Adipose tissue (tissue), 3 donors: ENCODE results near the gene ARHGAP32. TPM values are rescaled to one million over a fixed set of nuclear protein-coding genes. Genes with fewer than 3 reads are reported as not detected.

Experiments used
- H3K27ac ChIP-seq: one replicate; pipeline ENCODE4 v1.5.1; 2013; ENCODE audit warnings: low read depth, low read length
- WGBS, 3 donors: extraction: QIAGEN DNeasy Blood & Tissue Kit; methylation state at CpG; one replicate each; pipeline ENCODE4 v1.1.7; 2013; 5-methylcytosine and 5-hydroxymethylcytosine counted together
- polyA plus RNA-seq, 3 donors: library from polyadenylated mRNA; stranded (reverse); fragments of 200-250 nt; gene quantifications; one replicate each; pipeline ENCODE4 v1.2.3, GENCODE V29; 2013
- donor health status: healthy with polysubstance abuse.
- donor health status: Bipolar disorder and iron deficiency.
- donor health status: healthy.

ARHGAP32 gene
- polyA plus RNA-seq, 3 donors: 4.5 to 5.4 (median 4.9) TPM

GRCh38 chr11:128946648-128947047 lies 245.5 kb downstream of the ARHGAP32 start:
- 44 to 95% (median 94%) methylated on average over 2 of the region's 2 CpGs for WGBS, 3 donors
- no peak overlapping the region for H3K27ac ChIP-seq

GRCh38 chr11:128943428-128943976 lies 248.6 kb downstream of the ARHGAP32 start:
- 70 to 76% (median 76%) methylated on average over 16 of the region's 16 CpGs for WGBS, 3 donors
- H3K27ac ChIP-seq: no peak overlapping the region

- no peak within 1 kb of the TSS for H3K27ac ChIP-seq
- 88 to 93% (median 92%) methylated on average over 20 to 21 of the region's 21 CpGs for WGBS, 3 donors
These were observed 249.2 kb downstream of the ARHGAP32 start, which contains the start of gene TP53AIP1 for GRCh38 chr11:128942817-128943427. Gene TP53AIP1 (minus strand): TSS chr11:128942871. CDS start chr11:128937818, 5,053 bp downstream.

GRCh38 chr11:128942272-128942612 lies 249.9 kb downstream of the ARHGAP32 start:
- WGBS, 3 donors: 95 to 96% (median 95%) methylated on average over 13 of the region's 13 CpGs
- H3K27ac ChIP-seq: no peak overlapping the region

- H3K27ac ChIP-seq: no peak overlapping the region
- 88 to 93% (median 92%) methylated on average over 14 of the region's 14 CpGs for WGBS, 3 donors
These were observed 250.4 kb downstream of the ARHGAP32 start for GRCh38 chr11:128941573-128942271.

- 50 to 71% (median 55%) methylated on average over 8 of the region's 8 CpGs for whole genome bisulfite sequencing, 3 donors
- H3K27ac ChIP-seq: no peak overlapping the region
These were observed 251.0 kb downstream of the ARHGAP32 start for GRCh38 chr11:128941110-128941509.

GRCh38 chr11:128940603-128941002 lies 251.5 kb downstream of the ARHGAP32 start:
- 81 to 88% (median 85%) methylated on average over 15 of the region's 15 CpGs for WGBS, 3 donors
- H3K27ac ChIP-seq: no peak overlapping the region

GRCh38 chr11:128940156-128940555 lies 252.0 kb downstream of the ARHGAP32 start:
- H3K27ac ChIP-seq: no peak overlapping the region
- 82 to 84% (median 83%) methylated on average over 5 of the region's 5 CpGs for WGBS, 3 donors

GRCh38 chr11:128939591-128939990 lies 252.5 kb downstream of the ARHGAP32 start:
- H3K27ac ChIP-seq: no peak overlapping the region
- WGBS, 3 donors: 72 to 82% (median 78%) methylated on average over 11 of the region's 11 CpGs

- no peak overlapping the region for H3K27ac ChIP-seq
These were observed 253.8 kb downstream of the ARHGAP32 start for GRCh38 chr11:128938156-128938885.

GRCh38 chr11:128937480-128937879 lies 254.6 kb downstream of the ARHGAP32 start:
- WGBS, 3 donors: 85 to 94% (median 88%) methylated on average over 9 of the region's 9 CpGs
- no peak overlapping the region for H3K27ac ChIP-seq

More at GRCh38 chr11:128938156-128938885, 253.8 kb downstream of the ARHGAP32 start:
- WGBS, 3 donors: 90 to 95% (median 92%) methylated on average over 16 of the region's 16 CpGs

- H3K27ac ChIP-seq: no peak overlapping the region
- WGBS, 3 donors: 70 to 80% (median 79%) methylated on average over 16 of the region's 16 CpGs
These were observed 255.4 kb downstream of the ARHGAP32 start for GRCh38 chr11:128936606-128937251.

- H3K27ac ChIP-seq: no peak overlapping the region
- 93 to 95% (median 93%) methylated on average over 10 of the region's 10 CpGs for WGBS, 3 donors
These were observed 257.2 kb downstream of the ARHGAP32 start for GRCh38 chr11:128934926-128935325.

GRCh38 chr11:128934351-128934750 lies 257.8 kb downstream of the ARHGAP32 start:
- WGBS, 3 donors: 93 to 95% (median 93%) methylated on average over 7 of the region's 7 CpGs

GRCh38 chr11:128933481-128934178 lies 258.5 kb downstream of the ARHGAP32 start:
- H3K27ac ChIP-seq: no peak overlapping the region
- 84 to 90% (median 86%) methylated on average over 7 of the region's 7 CpGs for WGBS, 3 donors

More at GRCh38 chr11:128934351-128934750, 257.8 kb downstream of the ARHGAP32 start:
- H3K27ac ChIP-seq: no peak overlapping the region

GRCh38 chr11:128931668-128932067 lies 260.5 kb downstream of the ARHGAP32 start:
- WGBS, 3 donors: 89 to 95% (median 94%) methylated on average over 6 of the region's 6 CpGs

GRCh38 chr11:128931066-128931465 lies 261.1 kb downstream of the ARHGAP32 start:
- H3K27ac ChIP-seq: no peak overlapping the region
- 85 to 92% (median 90%) methylated on average over 3 of the region's 3 CpGs for WGBS, 3 donors

More at GRCh38 chr11:128931668-128932067, 260.5 kb downstream of the ARHGAP32 start:
- H3K27ac ChIP-seq: no peak overlapping the region

GRCh38 chr11:128929991-128930390 lies 262.1 kb downstream of the ARHGAP32 start:
- no peak overlapping the region for H3K27ac ChIP-seq
- 51 to 62% (median 59%) methylated on average over 12 of the region's 12 CpGs for WGBS, 3 donors
